HG03558 (cell line): ENCODE results near the gene FOXO3.

Source experiments
- ATAC-seq: cut with Tn5 transposase; IDR thresholded peaks from one replicate; pipeline ENCODE4 v1.9.1; 2021; ENCODE audit warnings: moderate number of reproducible peaks; ENCODE audit not compliant: unreplicated experiment; ENCODE audit errors: extremely low read depth

Gene FOXO3

DNA sequence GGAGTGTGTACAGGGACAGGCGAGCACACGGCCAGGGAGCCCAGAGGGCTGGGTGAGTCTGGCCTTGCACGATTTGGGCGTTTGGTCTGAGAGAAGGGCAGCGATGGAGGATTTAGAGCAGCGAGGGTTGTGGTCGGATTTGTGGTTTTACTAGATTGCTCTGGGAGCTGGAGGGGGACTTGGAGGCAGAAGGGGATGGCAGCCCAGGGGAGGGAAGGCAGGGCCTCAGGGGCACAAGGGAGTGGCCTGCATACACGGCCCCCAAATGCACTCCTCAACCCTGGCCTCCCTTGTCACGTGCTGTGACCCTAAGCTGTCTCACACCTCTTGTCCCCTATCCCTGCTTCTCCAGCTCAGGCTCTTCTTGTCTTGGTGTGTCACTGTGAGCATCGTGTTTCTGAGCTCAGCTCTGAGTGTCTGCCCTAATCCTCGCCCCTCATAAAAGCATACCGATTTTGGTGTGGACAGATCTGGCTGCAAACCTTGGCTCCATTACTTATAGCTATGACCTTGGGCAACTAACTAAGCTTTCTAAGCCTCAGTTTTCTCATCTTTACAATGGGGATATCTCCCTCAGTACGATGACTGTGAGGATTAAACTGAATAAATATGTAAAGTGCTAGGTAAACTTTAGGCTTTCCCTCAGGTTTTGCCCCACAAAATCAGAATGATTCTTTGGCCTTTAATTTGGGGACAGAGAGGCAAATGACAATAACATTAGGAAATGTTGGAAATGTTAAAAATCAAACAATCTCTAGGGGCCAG, 167.4 kb downstream of the FOXO3 start:
- ATAC-seq, result no peak

DNA sequence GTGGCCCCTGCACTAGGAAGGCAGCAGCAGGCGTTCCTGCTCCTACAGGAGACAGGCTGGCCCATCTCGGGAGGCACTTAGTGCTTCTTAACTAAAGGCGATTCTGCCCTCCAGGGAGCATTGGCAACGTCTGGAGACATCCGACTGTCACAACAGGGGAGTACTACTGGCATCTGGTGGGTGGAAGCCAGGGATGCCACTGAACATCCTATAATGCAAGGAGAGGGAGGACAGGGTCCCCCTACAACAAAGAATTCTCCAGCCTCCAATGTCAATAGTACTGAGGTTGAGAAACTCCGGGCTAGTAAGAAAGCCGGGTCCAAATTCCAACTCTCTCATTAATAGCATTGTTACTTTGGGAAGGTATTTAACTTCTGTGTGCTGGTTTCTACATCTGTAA, 168.1 kb downstream of the FOXO3 start:
- no peak for ATAC-seq

DNA sequence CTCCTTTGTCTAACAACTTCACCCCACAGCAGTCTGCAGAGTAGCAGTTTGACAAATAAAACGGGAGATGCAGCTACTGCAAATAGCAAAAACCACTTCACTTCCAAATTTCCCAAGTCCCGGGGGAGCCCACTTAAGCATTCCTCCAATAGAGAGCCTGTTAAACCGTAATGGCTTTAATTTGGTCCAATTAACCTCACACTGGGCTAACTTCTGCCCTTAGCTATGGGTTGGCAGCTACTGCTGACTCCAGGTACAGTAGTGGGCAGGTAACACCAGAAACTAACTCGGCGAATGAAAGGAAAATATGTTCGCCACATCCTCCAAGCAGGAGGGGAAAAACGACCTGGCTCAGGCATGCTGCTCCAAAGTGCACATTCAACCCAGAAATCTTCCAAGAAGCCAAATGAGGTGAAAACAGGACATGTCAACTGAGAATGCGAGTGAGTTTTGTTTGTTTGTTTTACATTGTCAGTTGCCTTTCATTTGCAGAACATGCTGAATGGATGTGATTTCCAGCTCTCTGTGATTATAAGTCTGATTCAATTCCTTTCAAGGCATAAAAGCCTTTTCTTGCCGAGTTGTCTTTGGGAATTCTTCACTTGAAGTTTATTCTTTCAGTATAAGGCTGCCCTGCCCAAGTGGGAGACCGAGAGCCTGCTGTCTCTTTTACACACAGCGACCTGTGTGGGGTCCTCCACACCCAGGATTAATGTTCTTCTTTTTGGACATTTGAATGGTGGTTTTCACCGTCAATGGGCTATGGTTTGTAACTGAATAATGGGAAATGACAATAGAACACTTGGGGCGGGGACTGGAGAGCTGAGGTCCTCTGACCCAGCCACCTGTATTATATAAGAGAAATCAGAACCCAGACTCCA, 170.2 kb downstream of the FOXO3 start:
- ATAC-seq, result no peak

DNA sequence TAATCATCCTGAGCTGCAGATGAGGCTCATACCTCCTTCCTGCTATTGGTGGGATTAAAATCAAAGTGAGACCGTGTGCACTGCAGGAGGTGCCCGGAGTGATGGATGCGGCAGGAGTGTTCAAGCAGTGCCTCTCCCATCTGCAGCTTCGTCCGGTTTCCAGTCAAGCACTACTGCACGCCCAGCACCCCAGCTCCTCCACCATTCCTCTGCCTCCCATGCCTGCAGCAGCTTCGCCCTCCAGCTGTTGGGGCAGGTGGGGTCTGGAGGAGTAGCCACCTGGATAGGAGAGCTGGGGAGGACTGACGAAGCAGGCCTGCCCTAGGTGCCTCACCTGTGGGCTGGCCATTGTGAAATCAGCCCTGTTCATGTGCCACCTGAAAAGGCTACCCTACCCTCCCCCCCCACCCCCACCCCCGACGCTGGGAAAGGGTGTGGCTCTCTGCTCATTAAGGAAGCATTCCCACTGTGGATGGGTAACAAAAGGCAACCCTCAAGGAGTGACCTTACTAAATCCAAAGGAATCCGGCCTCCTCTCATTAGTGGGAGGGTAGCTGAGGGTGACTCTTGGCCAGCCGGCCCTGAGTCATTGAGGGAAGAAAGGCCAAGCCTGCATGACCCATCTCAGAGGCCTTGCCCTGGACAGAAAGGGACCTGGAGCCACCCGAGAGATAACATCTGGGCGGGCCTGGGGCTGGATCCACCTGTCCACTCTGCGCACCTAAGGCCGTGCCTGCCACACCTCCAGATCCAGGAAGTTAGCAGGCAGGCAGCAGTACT, 171.6 kb downstream of the FOXO3 start:
- no peak for ATAC-seq

DNA sequence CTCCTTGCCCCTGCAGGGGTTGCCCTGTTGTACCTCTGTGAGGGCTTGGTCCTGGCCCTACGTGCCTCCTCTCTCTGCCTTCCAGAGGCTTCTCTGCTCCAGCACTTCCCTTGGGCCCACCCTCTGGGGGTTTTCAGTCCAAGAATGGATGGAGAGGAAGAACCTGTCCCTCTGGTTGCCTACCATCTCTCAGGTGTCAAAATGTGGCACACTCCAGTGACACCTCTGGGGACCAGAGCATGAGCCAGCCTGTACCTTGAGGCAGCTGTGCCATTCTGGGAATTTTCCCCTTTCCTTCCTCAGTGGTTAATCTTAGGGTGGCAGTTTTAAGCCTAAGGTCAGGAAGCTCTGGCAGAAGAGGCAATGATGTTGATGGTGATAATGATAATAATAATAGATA, 172.3 kb downstream of the FOXO3 start:
- ATAC-seq, result no peak

DNA sequence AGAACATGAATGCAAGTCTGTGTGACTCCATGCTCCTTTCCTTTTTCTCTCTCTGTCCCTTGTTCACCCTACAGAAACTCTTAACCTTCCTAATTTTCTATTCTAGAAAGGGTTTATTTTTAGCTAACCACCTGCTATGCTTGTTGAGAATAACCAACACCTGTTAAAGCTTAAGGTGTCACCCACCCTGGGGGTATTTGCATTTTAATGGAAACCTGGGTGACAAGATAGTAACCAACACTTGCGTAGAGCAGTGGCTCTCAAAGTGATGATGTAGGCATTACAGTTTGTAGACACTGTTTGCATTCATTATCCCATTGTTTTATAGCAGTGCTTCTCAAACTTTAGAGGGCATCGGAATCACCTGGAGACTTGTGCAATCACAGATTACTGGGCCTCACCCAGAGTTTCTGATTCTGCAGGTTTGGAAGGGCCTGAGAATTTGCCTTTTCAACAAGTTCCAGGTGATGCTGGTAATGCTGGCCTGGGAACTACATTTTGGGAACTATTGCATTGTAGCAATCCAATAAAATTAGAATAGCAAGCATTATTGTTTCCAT, 173.1 kb downstream of the FOXO3 start:
- no peak for ATAC-seq
